IMR-90 (cell line): Measurements from ENCODE around the gene CACNA1I.

ENCODE experiments used
- BHLHE40 ChIP-seq: fragments of 150-350 bp; IDR thresholded peaks from 2 replicates; pipeline ENCODE4 v1.6.1; 2016; ENCODE audit warnings: mild to moderate bottlenecking, low read depth, low read length
- NFE2L2 ChIP-seq: fragments of 150-350 bp; IDR thresholded peaks from 2 replicates; pipeline ENCODE4 v1.6.1; 2016; ENCODE audit warnings: low read depth, mild to moderate bottlenecking, low read length
- TF ChIP-seq, protein P1 (sequence below): conservative IDR thresholded peaks from 2 replicates; pipeline ENCODE4 v1.5.1; 2012; ENCODE audit warnings: mild to moderate bottlenecking, low read depth, low read length, improper control_type of control experiment

DNA sequence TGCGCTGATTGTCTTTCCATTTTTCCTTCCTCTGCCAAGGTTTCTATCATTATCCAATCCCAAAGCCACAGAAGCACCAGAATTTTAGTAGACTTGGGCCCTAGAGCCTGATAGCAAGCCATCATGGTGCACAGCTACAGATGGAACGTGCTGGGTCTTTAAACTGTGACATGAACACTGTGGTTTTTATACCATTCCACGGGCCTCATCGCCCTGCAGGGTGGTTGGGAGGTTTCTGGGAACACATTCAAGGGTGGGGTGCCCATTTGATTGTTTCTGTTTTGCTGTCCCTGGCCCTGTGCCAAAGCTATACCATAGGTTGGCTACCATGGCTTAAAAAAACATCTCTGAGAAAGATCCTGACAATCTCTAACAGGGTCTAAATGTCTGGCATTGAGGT, 151.9 kb downstream of the CACNA1I start:
- TF ChIP-seq, protein P1, sequence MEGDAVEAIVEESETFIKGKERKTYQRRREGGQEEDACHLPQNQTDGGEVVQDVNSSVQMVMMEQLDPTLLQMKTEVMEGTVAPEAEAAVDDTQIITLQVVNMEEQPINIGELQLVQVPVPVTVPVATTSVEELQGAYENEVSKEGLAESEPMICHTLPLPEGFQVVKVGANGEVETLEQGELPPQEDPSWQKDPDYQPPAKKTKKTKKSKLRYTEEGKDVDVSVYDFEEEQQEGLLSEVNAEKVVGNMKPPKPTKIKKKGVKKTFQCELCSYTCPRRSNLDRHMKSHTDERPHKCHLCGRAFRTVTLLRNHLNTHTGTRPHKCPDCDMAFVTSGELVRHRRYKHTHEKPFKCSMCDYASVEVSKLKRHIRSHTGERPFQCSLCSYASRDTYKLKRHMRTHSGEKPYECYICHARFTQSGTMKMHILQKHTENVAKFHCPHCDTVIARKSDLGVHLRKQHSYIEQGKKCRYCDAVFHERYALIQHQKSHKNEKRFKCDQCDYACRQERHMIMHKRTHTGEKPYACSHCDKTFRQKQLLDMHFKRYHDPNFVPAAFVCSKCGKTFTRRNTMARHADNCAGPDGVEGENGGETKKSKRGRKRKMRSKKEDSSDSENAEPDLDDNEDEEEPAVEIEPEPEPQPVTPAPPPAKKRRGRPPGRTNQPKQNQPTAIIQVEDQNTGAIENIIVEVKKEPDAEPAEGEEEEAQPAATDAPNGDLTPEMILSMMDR: no peak
- no peak for TF ChIP-seq BHLHE40
- TF ChIP-seq NFE2L2: no peak
